ENCODE data around the gene SCN3A.

The SCN3A gene

GRCh38 chr2:165044505-165045303, 159.1 kb downstream of the SCN3A start:
- no peak for DNase-seq
